Loucy (cell line): ENCODE results near the gene S1PR4.

ENCODE experiments used
- H2AFZ ChIP-seq: fragments of 200-600 bp; sonication (generic); 2 replicates; pipeline ENCODE4 v1.6.0; 2016; ENCODE audit warnings: antibody characterized with exemption, mild to moderate bottlenecking, low read length, moderate library complexity
- H3F3A ChIP-seq: fragments of 200-600 bp; 2 replicates; pipeline ENCODE4 v1.6.0; 2016; ENCODE audit warnings: antibody characterized with exemption, low read depth, mild to moderate bottlenecking
- H3K27me3 ChIP-seq: fragments of 200-600 bp; sonication (generic); 2 replicates; pipeline ENCODE4 v1.6.1; 2014; ENCODE audit warnings: low read length, mild to moderate bottlenecking; ENCODE audit not compliant: insufficient read depth, poor library complexity, severe bottlenecking
- H3K36me3 ChIP-seq: fragments of 200-600 bp; sonication (generic); 2 replicates; pipeline ENCODE4 v1.6.1; 2016; ENCODE audit warnings: low read length; ENCODE audit not compliant: insufficient read depth
- H3K4me1 ChIP-seq: fragments of 200-600 bp; sonication (generic); 2 replicates; pipeline ENCODE4 v1.5.1; 2014; ENCODE audit warnings: low read length, mild to moderate bottlenecking; ENCODE audit not compliant: insufficient read depth, poor library complexity, severe bottlenecking
- H3K4me2 ChIP-seq: fragments of 200-600 bp; sonication (generic); 2 replicates; pipeline ENCODE4 v1.6.0; 2014; ENCODE audit warnings: antibody characterized with exemption, low read length, low read depth, mild to moderate bottlenecking; ENCODE audit not compliant: poor library complexity, severe bottlenecking
- H3K4me3 ChIP-seq: fragments of 200-600 bp; sonication (generic); 2 replicates; pipeline ENCODE4 v1.5.1; 2014; ENCODE audit warnings: low read length, mild to moderate bottlenecking, mixed read lengths; ENCODE audit not compliant: poor library complexity, severe bottlenecking
- H3K79me2 ChIP-seq: fragments of 200-600 bp; sonication (generic); 2 replicates; pipeline ENCODE4 v1.6.1; 2014; ENCODE audit warnings: low read length; ENCODE audit not compliant: insufficient read depth
- H3K9ac ChIP-seq: fragments of 200-600 bp; sonication (generic); 2 replicates; pipeline ENCODE4 v1.6.0; 2014; ENCODE audit warnings: mild to moderate bottlenecking, low read depth, low read length, moderate library complexity; ENCODE audit not compliant: poor library complexity, severe bottlenecking
- H3K9me2 ChIP-seq: fragments of 200-600 bp; sonication (generic); replicated peaks from 2 replicates; pipeline ENCODE4 v1.6.1; 2016; ENCODE audit warnings: low read depth, low read length, mixed read lengths
- H3K9me3 ChIP-seq: fragments of 200-600 bp; sonication (generic); 2 replicates; pipeline ENCODE4 v1.6.1; 2014; ENCODE audit warnings: mild to moderate bottlenecking, antibody characterized with exemption, low read length, low read depth; ENCODE audit not compliant: insufficient read depth
- H4K20me1 ChIP-seq: fragments of 200-600 bp; sonication (generic); 2 replicates; pipeline ENCODE4 v1.6.0; 2014; ENCODE audit warnings: antibody characterized with exemption, low read length, mild to moderate bottlenecking; ENCODE audit not compliant: insufficient read depth, poor library complexity, severe bottlenecking
- EZH2phosphoT487 ChIP-seq: fragments of 200-600 bp; IDR thresholded peaks from 2 replicates; pipeline ENCODE4 v1.6.1; 2018; ENCODE audit warnings: antibody characterized with exemption, mild to moderate bottlenecking, moderate library complexity, borderline replicate concordance
- TF ChIP-seq, protein P1 (sequence below): fragments of 200-600 bp; sonication (generic); conservative IDR thresholded peaks from 2 replicates; pipeline ENCODE4 v1.5.1; 2014; ENCODE audit warnings: mild to moderate bottlenecking, antibody characterized with exemption, low read length

The S1PR4 gene

GRCh38 chr19:3132971-3133792, 45.4 kb upstream of the S1PR4 start:
- Histone ChIP-seq H3K4me2 (peak overlapping the region; percentile 88), H3K9me2 (no peaks in the 10 kb centered on the region), H3F3A (peaks cover 3% of the 10 kb centered on the region; the same call in 1 of the 2 replicates), H3K9me3 (no peaks in the 10 kb centered on the region), H4K20me1 (peaks cover 13% of the 10 kb centered on the region), H3K36me3 (no peaks in the 10 kb centered on the region), H3K9ac (peak overlapping the region; percentile 92), H3K4me3 (peak overlapping the region; percentile 72), H3K79me2 (peaks cover 62% of the 10 kb centered on the region), H2AFZ (no peak overlapping the region), H3K27me3 (peaks cover 10% of the 10 kb centered on the region), H3K4me1 (peaks cover 53% of the 10 kb centered on the region)
- TF ChIP-seq, protein P1, sequence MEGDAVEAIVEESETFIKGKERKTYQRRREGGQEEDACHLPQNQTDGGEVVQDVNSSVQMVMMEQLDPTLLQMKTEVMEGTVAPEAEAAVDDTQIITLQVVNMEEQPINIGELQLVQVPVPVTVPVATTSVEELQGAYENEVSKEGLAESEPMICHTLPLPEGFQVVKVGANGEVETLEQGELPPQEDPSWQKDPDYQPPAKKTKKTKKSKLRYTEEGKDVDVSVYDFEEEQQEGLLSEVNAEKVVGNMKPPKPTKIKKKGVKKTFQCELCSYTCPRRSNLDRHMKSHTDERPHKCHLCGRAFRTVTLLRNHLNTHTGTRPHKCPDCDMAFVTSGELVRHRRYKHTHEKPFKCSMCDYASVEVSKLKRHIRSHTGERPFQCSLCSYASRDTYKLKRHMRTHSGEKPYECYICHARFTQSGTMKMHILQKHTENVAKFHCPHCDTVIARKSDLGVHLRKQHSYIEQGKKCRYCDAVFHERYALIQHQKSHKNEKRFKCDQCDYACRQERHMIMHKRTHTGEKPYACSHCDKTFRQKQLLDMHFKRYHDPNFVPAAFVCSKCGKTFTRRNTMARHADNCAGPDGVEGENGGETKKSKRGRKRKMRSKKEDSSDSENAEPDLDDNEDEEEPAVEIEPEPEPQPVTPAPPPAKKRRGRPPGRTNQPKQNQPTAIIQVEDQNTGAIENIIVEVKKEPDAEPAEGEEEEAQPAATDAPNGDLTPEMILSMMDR, result no peak
- TF ChIP-seq EZH2phosphoT487, result no peak

- H3K9me3 ChIP-seq, result no peaks in the 10 kb centered on the region
- H3K36me3 ChIP-seq, result no peaks in the 10 kb centered on the region
- H3K9me2 ChIP-seq, result no peaks in the 10 kb centered on the region
- peaks cover 16% of the 10 kb centered on the region for H4K20me1 ChIP-seq
- H3F3A ChIP-seq, result peaks cover 3% of the 10 kb centered on the region; the same call in 1 of the 2 replicates
- TF ChIP-seq, protein P1, result no peak
- TF ChIP-seq EZH2phosphoT487, result no peak
- no peak overlapping the region for H2AFZ ChIP-seq
- peak overlapping the region; percentile 66 for H3K4me3 ChIP-seq
- peak overlapping the region; percentile 84 for H3K9ac ChIP-seq
- peak overlapping the region; percentile 76 for H3K4me2 ChIP-seq
- peaks cover 10% of the 10 kb centered on the region for H3K27me3 ChIP-seq
- peaks cover 53% of the 10 kb centered on the region for H3K4me1 ChIP-seq
- peaks cover 68% of the 10 kb centered on the region for H3K79me2 ChIP-seq
Measured at GRCh38 chr19:3133793-3134116, 44.8 kb upstream of the S1PR4 start.

DNA sequence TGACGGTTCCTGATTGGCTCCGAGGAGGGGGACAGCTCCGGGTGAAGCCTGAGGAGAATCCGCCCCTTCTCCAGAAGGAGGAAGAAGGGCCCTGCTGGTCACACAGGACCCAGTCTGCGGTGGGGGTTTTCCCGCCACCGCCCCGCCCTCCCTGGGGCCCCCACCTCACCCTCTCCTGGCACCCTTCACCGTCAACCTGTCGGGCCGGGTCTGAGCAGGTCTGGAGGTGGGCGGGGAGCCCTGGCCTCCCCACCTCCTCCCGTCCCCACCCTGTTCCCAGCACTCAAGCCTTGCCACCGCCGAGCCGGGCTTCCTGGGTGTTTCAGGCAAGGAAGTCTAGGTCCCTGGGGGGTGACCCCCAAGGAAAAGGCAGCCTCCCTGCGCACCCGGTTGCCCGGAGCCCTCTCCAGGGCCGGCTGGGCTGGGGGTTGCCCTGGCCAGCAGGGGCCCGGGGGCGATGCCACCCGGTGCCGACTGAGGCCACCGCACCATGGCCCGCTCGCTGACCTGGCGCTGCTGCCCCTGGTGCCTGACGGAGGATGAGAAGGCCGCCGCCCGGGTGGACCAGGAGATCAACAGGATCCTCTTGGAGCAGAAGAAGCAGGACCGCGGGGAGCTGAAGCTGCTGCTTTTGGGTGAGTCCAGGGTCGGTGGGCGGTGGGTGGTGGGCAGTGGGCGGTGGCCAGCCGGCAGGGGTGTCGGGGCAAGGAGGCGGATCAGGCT, 42.4 kb upstream of the S1PR4 start, which contains the start of gene GNA15:
GNA15 (plus strand) TSS at position 73 of the 723 bp plus-strand sequence; CDS start at position 491, 418 bp downstream.
- peaks cover 11% of the 10 kb centered on the region; the same call in 1 of the 2 replicates for H3K36me3 ChIP-seq
- peak within 1 kb of the TSS; percentile 85 for H3K4me3 ChIP-seq
- peak within 1 kb of the TSS; percentile 99 for H3K9ac ChIP-seq
- peaks cover 46% of the 10 kb centered on the region for H3K4me1 ChIP-seq
- no peaks in the 10 kb centered on the region for H3K9me2 ChIP-seq
- no peak within 1 kb of the TSS for H2AFZ ChIP-seq
- H3K79me2 ChIP-seq, result peaks cover 78% of the 10 kb centered on the region
- H3K4me2 ChIP-seq, result peak within 1 kb of the TSS; percentile 76
- no peaks in the 10 kb centered on the region for H3K9me3 ChIP-seq
- no peak for TF ChIP-seq EZH2phosphoT487
- TF ChIP-seq, protein P1, result no peak
- peaks cover 10% of the 10 kb centered on the region for H3K27me3 ChIP-seq
- peaks cover 3% of the 10 kb centered on the region; the same call in 1 of the 2 replicates for H3F3A ChIP-seq
- H4K20me1 ChIP-seq, result peaks cover 35% of the 10 kb centered on the region
